DMS 273 treated with DMSO at 0.1 percent for 48 hours (cell line): ENCODE measurements around the gene ATP1A3.
"Not testable (repeated sequence)": the region's sequence is repeated elsewhere in the genome, so short reads cannot be mapped to it uniquely, and the experiment has no call there.

Experiments used
- DNase-seq: peaks from one replicate; lab custom pipeline; 2025; lab: John Stamatoyannopoulos, UW

Gene ATP1A3

DNA sequence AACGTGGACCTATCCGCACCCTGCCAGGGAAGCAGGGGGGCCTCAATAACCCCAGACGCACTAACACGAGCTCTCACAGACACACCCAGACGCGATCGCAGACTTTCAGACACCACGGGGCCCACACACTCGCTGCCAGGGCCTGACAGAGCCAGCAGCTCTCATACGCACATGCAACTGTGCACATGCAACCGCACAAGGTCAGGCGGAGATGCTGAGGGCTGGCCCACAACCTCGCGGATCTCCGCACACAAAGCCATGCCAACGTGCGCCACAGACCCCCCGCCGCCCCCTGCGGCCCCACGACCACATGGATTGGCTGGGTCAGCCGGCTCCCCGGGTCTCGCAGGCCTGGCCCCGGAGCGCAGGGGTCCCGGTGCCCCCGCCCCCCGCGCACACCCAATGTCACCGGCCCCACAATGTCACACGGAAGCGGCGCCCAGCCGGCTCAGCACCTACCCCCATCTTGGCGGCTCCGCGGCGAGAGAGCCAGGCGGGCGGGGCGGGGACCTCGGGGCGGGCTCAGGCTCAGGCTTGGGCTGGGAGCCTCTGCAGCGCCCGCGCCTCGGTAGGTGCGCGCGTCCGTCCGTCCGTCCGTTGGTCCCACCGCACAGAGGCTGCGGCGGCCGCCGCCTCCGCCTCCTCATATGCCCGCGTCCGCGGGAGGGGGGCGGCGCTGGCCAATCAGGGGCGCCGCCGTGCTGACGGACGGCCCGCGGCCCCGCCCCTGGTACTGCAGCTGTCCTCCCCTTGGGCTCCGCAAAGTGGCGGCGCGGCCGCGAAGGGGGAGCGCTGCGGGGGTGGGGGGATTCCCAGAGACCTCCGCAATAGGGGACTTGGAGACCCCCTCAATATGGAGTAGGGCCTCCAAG is at the start of gene ATP1A3:
Gene ATP1A3, minus strand, starts transcription at position 619 of the 872 bp plus-strand sequence. Its CDS starts 154 bp downstream, at position 465.
- peak; percentile 36 for DNase-seq

DNA sequence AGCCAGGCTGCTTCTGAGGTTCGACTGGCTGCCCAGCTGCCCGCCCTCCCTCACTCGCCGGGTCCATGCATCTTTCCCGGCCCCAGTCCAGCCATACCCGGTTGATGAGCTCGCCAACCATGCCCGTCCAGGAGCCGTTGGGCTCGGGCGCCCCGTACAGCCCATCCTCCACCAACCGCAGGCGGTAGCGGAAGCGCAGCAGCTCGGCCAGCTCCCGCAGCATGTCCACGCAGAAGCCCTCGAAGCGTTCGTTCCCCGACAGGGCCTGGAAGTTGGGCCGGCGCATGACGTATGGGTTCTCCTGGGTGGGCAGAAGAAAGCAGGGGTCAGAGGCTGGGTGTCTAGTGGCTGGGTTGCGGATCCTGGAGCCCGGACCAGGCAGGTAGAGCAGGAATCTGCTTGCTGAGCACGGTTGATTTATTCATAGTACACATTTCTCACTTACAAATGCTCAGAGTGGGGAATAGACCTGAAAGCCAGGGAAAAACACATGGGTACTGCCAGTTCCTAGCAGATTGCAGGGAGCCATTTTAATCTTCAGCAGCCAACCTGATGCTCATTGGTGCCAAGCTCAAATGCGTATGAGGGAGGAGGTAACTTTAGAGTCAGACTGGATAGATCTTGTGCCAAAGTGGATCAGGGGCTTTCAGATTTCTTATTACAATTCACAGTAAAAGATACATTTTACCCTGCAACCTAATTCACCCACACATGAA is 48.6 kb upstream of the ATP1A3 start:
- peak; percentile 83 for DNase-seq

DNA sequence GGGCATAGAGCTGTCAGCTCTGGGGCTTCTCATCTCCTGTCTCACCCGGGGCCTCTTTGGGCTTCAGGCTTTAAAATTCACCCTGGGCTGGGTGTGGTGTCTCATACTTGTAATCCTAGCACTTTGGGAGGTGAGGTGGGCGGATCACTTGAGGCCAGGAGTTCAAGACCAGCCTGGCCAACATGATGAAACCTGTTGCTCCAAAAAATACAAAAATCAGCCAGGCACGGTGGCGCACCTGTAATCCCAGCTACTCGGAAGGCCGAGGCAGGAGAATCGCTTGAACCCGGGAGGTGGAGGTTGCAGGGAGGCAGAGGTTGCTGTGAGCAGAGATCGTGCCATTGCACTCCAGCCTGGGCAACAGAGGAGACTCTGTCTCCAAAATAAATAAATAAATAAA is 46.5 kb upstream of the ATP1A3 start:
- DNase-seq = not testable (repeated sequence)

- DNase-seq = no peak
Measured at GRCh38 chr19:42040031-42040430, 46.0 kb upstream of the ATP1A3 start.

- no peak for DNase-seq
Measured at GRCh38 chr19:42038666-42039065, 44.6 kb upstream of the ATP1A3 start.

DNA sequence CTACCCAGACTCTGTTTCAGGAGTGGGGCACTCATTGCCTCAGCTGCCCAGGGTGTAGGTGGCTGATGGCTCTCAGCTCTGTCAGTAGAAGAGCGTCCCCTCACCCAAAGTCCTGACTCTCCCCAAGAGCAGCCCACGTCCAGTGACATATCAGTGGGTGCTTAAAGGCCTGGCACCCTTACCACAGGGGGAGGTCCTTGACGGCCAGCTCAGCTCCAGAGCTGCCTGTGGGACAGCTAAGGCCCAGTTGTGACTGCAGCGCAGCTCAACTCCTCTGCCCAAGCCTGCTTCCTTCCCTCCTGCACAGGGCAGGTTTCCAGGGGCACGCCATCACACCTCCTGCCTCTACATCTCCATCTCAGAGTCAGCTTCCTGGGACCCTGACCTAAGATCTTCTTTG is 43.6 kb upstream of the ATP1A3 start:
- DNase-seq = no peak

- DNase-seq = peak; percentile 61
Measured at GRCh38 chr19:42034640-42035391, 40.8 kb upstream of the ATP1A3 start.

GRCh38 chr19:42033413-42033812 is 39.4 kb upstream of the ATP1A3 start:
- DNase-seq = no peak

GRCh38 chr19:42032431-42032830 is 38.4 kb upstream of the ATP1A3 start:
- DNase-seq = no peak

DNA sequence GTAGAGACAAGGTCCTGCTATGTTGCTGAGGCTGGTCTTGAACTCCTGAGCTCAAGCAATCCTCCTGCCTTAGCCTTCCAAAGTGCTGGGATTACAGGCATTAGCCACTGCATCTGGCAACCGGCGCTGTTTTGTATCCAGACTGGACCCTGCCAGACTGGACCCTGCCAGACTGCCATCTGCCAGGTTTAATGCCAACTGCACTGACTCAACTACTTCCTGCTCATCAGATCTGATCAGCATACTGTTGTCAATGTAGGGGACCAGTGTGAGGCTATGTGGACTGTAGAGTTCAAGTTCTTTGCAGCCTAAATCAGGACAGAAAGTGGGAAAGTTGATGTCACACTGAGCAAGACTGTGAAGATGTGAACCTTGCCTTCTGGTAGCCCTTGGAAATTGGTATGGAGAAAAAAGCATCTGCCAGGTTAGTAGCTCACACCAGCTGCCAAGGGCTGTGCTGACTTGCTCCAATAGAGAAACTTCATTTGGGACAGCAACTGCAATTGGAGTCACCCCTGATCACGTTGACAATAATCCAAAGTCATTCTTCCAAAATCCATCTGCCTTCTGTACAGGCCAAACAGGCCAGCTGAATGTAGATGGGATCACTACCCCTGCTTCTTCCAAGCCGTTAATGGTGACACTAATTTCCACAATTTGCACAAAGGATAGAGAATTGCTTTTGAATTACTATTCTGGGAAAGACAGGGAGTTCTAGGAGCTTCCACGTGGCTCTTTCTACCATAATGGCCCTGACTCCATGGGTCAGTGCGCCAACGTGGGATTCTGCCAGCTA is 36.8 kb upstream of the ATP1A3 start:
- DNase-seq = peak; percentile 67

DNA sequence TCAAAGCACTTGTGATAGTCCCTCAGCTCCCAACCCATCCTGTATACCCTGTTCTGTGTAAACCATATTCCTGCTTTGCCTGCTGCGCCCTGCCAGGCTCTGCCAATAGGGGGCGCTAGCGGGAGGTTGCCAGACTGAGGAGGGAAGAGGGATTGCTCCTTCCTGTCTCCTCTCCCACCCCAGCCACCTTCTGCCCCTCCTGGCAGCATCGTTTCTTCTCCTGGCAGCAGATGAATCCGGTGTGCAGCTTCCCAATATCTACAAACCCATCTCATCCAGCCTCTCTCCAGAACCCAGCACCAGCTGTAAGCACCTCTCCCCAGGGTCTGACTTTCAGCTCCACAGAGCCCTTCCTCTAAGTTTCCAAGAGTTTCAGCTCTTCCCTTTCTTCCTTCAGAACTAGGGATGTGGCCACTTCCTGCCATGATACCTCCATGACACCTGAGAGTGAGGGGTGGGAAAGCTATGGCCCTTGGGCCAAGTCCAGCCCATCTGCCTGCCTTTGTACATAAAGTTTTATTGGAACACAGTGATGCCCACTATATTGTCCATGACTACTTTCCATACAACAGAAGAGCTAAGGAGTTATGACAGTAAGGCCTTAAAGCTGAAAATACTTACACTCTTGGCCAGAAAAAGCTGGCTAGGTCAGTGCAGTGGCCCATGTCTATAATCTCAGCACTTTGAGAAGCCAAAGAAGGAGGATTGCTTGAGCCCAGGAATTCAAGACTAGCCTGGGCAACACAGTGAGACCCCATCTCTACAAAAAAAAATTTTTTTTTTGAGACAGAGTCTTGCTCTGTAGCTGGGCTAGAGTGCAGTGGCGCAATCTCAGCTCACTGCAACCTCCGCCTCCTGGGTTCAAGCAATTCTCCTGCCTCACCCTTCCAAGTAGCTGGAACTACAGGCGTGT is 34.5 kb upstream of the ATP1A3 start:
- DNase-seq = peak; percentile 57

DNA sequence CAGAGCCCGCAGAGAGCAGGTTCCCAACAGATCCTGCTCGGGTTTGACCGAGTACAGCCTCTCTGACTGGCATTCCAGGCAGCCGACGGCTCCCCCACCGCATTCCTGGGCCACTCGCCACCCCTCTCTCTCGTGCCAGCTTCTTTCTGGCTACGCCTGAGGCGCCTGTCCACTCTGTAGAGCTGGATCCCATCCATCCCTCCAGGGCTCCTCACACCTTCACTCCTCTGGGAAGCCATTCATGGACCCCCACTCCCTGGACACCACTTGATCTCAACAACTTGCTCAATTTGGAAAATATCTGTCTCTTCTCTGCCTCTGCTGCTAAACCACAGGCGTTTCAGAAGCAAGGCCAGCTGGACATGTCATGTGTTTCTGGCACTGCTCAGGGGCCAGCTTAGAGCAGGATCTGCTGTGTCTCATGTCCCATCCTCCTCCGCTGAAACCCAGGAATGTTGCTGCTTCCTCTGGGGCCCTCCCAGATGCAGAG is 30.6 kb upstream of the ATP1A3 start:
- DNase-seq = no peak

GRCh38 chr19:42023943-42024260 is 29.9 kb upstream of the ATP1A3 start:
- no peak for DNase-seq

- DNase-seq = peak; percentile 14
Measured at GRCh38 chr19:42023121-42023942, 29.3 kb upstream of the ATP1A3 start.

DNA sequence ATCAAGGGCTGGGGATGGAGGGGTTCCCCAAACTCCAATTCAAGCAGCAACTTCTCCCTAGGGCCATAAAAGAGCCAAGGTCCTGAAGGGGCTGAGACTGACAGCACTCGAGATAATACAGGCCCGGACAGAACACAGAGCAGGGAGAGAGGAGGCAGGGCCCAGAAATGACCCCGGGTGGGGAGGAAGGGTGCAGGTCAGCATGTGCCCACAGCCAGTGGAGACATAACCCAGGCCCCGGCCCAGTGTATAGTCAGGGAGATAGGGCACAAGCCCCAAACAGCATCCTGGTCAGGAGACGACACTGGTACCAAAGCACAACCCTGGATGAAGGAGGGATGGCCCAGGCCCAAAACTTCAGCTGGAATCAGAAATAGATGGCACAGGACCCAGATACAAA is 28.6 kb upstream of the ATP1A3 start:
- DNase-seq = no peak

DNA sequence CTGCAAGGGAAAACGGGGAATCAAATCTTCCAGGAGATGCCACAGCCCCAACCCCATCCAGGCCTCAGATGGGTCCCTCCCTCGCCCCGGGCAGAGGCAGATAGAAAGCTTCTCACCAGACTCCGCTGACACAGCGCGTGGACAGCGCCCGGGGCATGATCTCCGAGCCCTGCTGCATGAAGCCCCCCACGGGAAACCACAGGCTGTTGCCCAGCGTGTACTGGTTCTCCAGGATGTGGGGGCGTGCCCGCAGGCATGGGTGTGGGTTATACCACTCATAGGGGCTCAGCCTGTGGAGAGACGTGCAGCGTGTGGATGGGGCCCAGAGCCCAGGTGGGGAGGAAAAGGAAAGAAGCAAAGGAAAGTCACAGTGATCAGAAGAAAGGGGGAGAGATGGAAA is 27.2 kb upstream of the ATP1A3 start:
- no peak for DNase-seq

GRCh38 chr19:42018503-42019193 is 24.6 kb upstream of the ATP1A3 start:
- no peak for DNase-seq

GRCh38 chr19:42017040-42017439 is 23.0 kb upstream of the ATP1A3 start:
- DNase-seq = no peak

- DNase-seq = not testable (repeated sequence)
Measured at GRCh38 chr19:42012747-42013146, 18.7 kb upstream of the ATP1A3 start.
